ENCODE data around the gene FOCAD.

GRCh38 chr9:20784196-20784595, 100.1 kb downstream of the FOCAD start:
- TF ChIP-seq CTCF (IDR thresholded peaks at IDR 0.05; ENCODE audit: low read depth, low read length, poor library complexity, severe bottlenecking) = no peak
- no peak for TF ChIP-seq EZH2phosphoT487 (IDR thresholded peaks at IDR 0.05; ENCODE audit: borderline replicate concordance, low read length)

Data from DOHH2 (cell line).